ENCODE results near the gene CHCHD10. TPM values are rescaled to one million over a fixed set of nuclear protein-coding genes. Genes with fewer than 3 reads are reported as not detected.

The CHCHD10 gene
- total RNA-seq, 1 experiment from 2014 or later = 86.0 TPM

DNA sequence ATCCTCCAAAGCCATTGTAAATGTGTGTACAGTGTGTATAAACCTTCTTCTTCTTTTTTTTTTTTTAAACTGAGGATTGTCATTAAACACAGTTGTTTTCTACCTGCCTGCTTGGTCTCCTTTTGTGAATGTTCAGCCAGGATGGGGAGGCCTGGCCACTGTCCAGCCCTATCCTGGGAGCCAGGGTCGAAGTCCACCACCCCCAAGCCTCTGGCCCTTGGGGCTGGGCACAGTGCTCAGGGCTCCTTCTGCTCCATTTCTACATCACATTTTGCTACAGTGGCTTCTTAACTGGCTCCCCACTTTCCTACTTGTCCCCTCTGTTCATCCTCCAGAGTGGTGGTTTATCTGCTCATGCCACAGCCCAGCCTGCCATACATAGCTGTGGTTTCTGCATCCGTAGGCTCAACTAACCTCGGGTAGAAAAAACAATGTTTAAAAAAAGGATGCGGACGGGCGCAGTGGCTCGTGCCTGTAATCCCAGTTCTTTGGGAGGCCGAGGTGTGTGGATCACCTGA, 16.5 kb upstream of the CHCHD10 start:
- TF ChIP-seq, protein P1, sequence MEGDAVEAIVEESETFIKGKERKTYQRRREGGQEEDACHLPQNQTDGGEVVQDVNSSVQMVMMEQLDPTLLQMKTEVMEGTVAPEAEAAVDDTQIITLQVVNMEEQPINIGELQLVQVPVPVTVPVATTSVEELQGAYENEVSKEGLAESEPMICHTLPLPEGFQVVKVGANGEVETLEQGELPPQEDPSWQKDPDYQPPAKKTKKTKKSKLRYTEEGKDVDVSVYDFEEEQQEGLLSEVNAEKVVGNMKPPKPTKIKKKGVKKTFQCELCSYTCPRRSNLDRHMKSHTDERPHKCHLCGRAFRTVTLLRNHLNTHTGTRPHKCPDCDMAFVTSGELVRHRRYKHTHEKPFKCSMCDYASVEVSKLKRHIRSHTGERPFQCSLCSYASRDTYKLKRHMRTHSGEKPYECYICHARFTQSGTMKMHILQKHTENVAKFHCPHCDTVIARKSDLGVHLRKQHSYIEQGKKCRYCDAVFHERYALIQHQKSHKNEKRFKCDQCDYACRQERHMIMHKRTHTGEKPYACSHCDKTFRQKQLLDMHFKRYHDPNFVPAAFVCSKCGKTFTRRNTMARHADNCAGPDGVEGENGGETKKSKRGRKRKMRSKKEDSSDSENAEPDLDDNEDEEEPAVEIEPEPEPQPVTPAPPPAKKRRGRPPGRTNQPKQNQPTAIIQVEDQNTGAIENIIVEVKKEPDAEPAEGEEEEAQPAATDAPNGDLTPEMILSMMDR (IDR thresholded peaks at IDR 0.05; ENCODE audit: unreplicated experiment) = no peak
- Mint-ChIP-seq H3K4me3 (ENCODE audit: unreplicated experiment) (no peak overlapping the region), H3K4me1 (ENCODE audit: insufficient read depth, unreplicated experiment) (peaks cover 14% of the 10 kb centered on the region), H3K27me3 (ENCODE audit: insufficient read depth, unreplicated experiment) (no peaks in the 10 kb centered on the region), H3K36me3 (ENCODE audit: insufficient read depth, unreplicated experiment) (peaks cover 5% of the 10 kb centered on the region), H3K9me3 (ENCODE audit: unreplicated experiment) (no peaks in the 10 kb centered on the region), H3K27ac (ENCODE audit: low read depth, unreplicated experiment) (no peak overlapping the region)
- POLR2A ChIA-PET = no interaction called here
- no TSS peak for BruUV-seq (replicated peaks)
- DNase-seq (ENCODE audit: unreplicated experiment) = no peak
- CTCF ChIA-PET = no interaction called here
- intact Hi-C loops (cut with micrococcal nuclease) = no loop called here

DNA sequence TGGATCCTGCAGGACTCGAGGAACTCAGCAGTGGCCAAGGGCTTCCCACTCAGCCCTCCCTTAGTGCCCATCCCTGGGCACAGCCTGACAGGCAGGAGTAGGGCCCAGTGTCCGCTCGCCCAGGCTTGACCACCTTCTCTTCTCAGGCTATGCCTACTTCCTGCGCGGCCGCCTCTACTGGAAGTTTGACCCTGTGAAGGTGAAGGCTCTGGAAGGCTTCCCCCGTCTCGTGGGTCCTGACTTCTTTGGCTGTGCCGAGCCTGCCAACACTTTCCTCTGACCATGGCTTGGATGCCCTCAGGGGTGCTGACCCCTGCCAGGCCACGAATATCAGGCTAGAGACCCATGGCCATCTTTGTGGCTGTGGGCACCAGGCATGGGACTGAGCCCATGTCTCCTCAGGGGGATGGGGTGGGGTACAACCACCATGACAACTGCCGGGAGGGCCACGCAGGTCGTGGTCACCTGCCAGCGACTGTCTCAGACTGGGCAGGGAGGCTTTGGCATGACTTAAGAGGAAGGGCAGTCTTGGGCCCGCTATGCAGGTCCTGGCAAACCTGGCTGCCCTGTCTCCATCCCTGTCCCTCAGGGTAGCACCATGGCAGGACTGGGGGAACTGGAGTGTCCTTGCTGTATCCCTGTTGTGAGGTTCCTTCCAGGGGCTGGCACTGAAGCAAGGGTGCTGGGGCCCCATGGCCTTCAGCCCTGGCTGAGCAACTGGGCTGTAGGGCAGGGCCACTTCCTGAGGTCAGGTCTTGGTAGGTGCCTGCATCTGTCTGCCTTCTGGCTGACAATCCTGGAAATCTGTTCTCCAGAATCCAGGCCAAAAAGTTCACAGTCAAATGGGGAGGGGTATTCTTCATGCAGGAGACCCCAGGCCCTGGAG, 15.7 kb upstream of the CHCHD10 start:
- Mint-ChIP-seq H3K27ac (ENCODE audit: low read depth, unreplicated experiment) (no peak overlapping the region), H3K4me1 (ENCODE audit: insufficient read depth, unreplicated experiment) (peaks cover 13% of the 10 kb centered on the region), H3K4me3 (ENCODE audit: unreplicated experiment) (no peak overlapping the region), H3K36me3 (ENCODE audit: insufficient read depth, unreplicated experiment) (peaks cover 3% of the 10 kb centered on the region), H3K9me3 (ENCODE audit: unreplicated experiment) (no peaks in the 10 kb centered on the region), H3K27me3 (ENCODE audit: insufficient read depth, unreplicated experiment) (no peaks in the 10 kb centered on the region)
- DNase-seq (ENCODE audit: unreplicated experiment) = no peak
- no TSS peak for BruUV-seq (replicated peaks)
- ChIA-PET CTCF (interaction anchor here (0.5 to 0.7 kb wide), 2 partner anchors 45 to 67 kb away, joined by 3 read pairs; no protein-coding TSS in a partner anchor), POLR2A (interaction anchor here (2.0 kb wide), 1 partner anchor 111 kb away, joined by 8 read pairs; the partner anchor contains the start of gene MIF)
- TF ChIP-seq, protein P1 (IDR thresholded peaks at IDR 0.05; ENCODE audit: unreplicated experiment) = no peak
- intact Hi-C loops (cut with micrococcal nuclease) = no loop called here

DNA sequence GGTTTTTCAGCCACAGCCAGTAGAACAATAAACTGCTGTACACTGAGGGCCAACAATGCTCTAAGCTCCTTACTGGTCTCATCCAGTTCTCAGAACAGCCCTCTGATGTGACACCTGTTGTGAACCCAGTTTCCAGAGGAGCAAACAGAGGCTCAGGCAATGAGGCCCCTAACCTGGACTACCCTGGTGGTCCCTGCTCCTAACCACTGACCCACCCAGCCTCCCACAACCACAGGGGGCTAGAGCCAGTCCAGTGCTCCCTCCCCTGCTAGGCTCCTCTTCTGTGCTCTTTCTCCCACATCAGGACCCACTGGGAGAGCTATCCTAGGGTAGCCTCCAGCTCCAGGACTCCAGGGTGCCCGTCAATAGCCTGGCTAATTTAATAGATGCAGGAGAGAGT, 14.9 kb upstream of the CHCHD10 start:
- DNase-seq (ENCODE audit: unreplicated experiment) = no peak
- TF ChIP-seq, protein P1 (IDR thresholded peaks at IDR 0.05; ENCODE audit: unreplicated experiment) = no peak
- intact Hi-C loops (cut with micrococcal nuclease) = no loop called here
- Mint-ChIP-seq H3K27ac (ENCODE audit: low read depth, unreplicated experiment) (no peak overlapping the region), H3K4me3 (ENCODE audit: unreplicated experiment) (no peak overlapping the region), H3K4me1 (ENCODE audit: insufficient read depth, unreplicated experiment) (peaks cover 13% of the 10 kb centered on the region), H3K36me3 (ENCODE audit: insufficient read depth, unreplicated experiment) (no peaks in the 10 kb centered on the region), H3K9me3 (ENCODE audit: unreplicated experiment) (no peaks in the 10 kb centered on the region), H3K27me3 (ENCODE audit: insufficient read depth, unreplicated experiment) (no peaks in the 10 kb centered on the region)
- POLR2A ChIA-PET = interaction anchor here (1.6 to 2.0 kb wide), 2 partner anchors 16 to 111 kb away, joined by 5 to 8 read pairs; partner anchors contain the start of gene MIF
- BruUV-seq (replicated peaks) = no TSS peak
- CTCF ChIA-PET = interaction anchor here (0.5 to 0.7 kb wide), 2 partner anchors 44 to 68 kb away, joined by 3 read pairs; no protein-coding TSS in a partner anchor

DNA sequence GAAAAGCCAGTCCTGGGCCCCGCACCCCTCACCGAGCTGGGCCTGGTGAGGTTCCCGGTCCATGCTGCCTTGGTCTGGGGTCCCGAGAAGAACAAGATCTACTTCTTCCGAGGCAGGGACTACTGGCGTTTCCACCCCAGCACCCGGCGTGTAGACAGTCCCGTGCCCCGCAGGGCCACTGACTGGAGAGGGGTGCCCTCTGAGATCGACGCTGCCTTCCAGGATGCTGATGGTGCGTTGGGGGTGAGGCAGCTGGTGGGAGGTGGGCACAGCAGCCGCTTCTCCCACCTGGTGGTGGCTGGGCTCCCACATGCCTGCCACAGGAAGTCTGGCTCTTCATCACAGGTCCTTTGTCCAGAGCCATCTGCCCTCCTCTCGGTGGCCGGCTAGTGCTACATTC, 14.5 kb upstream of the CHCHD10 start:
- CTCF ChIA-PET = no interaction called here
- POLR2A ChIA-PET = interaction anchor here (1.3 to 2.0 kb wide), 3 partner anchors 15 to 112 kb away, joined by 3 to 8 read pairs (median 5); partner anchors contain the start of genes MIF and SLC2A11
- H3K4me3 Mint-ChIP-seq (ENCODE audit: unreplicated experiment) = no peak overlapping the region
- no TSS peak for BruUV-seq (replicated peaks)
- H3K27me3 Mint-ChIP-seq (ENCODE audit: insufficient read depth, unreplicated experiment) = no peaks in the 10 kb centered on the region
- TF ChIP-seq, protein P1 (IDR thresholded peaks at IDR 0.05; ENCODE audit: unreplicated experiment) = no peak
- DNase-seq (ENCODE audit: unreplicated experiment) = no peak
- H3K9me3 Mint-ChIP-seq (ENCODE audit: unreplicated experiment) = no peaks in the 10 kb centered on the region
- H3K36me3 Mint-ChIP-seq (ENCODE audit: insufficient read depth, unreplicated experiment) = no peaks in the 10 kb centered on the region
- peaks cover 13% of the 10 kb centered on the region for H3K4me1 Mint-ChIP-seq (ENCODE audit: insufficient read depth, unreplicated experiment)
- intact Hi-C loops (cut with micrococcal nuclease) = no loop called here
- H3K27ac Mint-ChIP-seq (ENCODE audit: low read depth, unreplicated experiment) = peak overlapping the region; percentile 80
